Natural killer cell (primary cell): Measurements from ENCODE around the gene XPOT. TPM values are rescaled to one million over a fixed set of nuclear protein-coding genes. Genes with fewer than 3 reads are reported as not detected.

ENCODE experiments used
- ATAC-seq, 3 donors: fragments of 150-1000 bp in 2 of 3; fragments of 200-7000 bp in 1 of 3; cut with Tn5 transposase; 1 replicate in 1 of 3; 2 replicates in 2 of 3; pipeline ENCODE4 v1.10.0; 2021; ENCODE audit warnings: mild to moderate bottlenecking in 2 of 3, moderate library complexity in 2 of 3
- DNase-seq, 2 donors: peaks; one replicate each; pipeline versions ENCODE4 v3.0.0 to v3.0.0-alpha.2; 2013 to 2021; ENCODE audit warnings: mixed read lengths in 1 of 2
- H3K27ac ChIP-seq: one replicate; pipeline ENCODE4 v1.5.1; 2013; ENCODE audit warnings: mild to moderate bottlenecking, low read length
- H3K27me3 ChIP-seq: one replicate; pipeline ENCODE4 v1.6.1; 2013; ENCODE audit warnings: low read length; ENCODE audit not compliant: control insufficient read depth, insufficient read depth
- H3K36me3 ChIP-seq: one replicate; pipeline ENCODE4 v1.6.1; 2013; ENCODE audit warnings: low read length; ENCODE audit not compliant: control insufficient read depth, insufficient read depth
- H3K4me1 ChIP-seq: one replicate; pipeline ENCODE4 v1.6.1; 2013; ENCODE audit warnings: low read length; ENCODE audit not compliant: control insufficient read depth, insufficient read depth
- H3K4me3 ChIP-seq: one replicate; pipeline ENCODE4 v1.5.1; 2013; ENCODE audit warnings: low read length
- H3K9me3 ChIP-seq: one replicate; pipeline ENCODE4 v1.6.1; 2013; ENCODE audit warnings: low read length; ENCODE audit not compliant: control insufficient read depth, insufficient read depth
- H3K27ac Mint-ChIP-seq, 2 donors: one replicate each; pipeline ENCODE4 v1.8.0; 2022; ENCODE audit warnings: mild to moderate bottlenecking in 2 of 2, mixed read lengths in 2 of 2, moderate library complexity in 1 of 2
- H3K27me3 Mint-ChIP-seq, 2 donors: one replicate each; pipeline ENCODE4 v1.8.0; 2022; ENCODE audit warnings: low read depth in 2 of 2, mixed read lengths in 2 of 2
- H3K36me3 Mint-ChIP-seq: one replicate; pipeline ENCODE4 v1.8.0; 2022; ENCODE audit warnings: mixed read lengths
- H3K4me1 Mint-ChIP-seq, 2 donors: one replicate each; pipeline ENCODE4 v1.8.0; 2022; ENCODE audit warnings: mixed read lengths in 2 of 2
- H3K4me3 Mint-ChIP-seq: one replicate; pipeline ENCODE4 v1.8.0; 2022; ENCODE audit warnings: mild to moderate bottlenecking, moderate library complexity, mixed read lengths
- H3K9me3 Mint-ChIP-seq, 2 donors: one replicate each; pipeline ENCODE4 v1.8.0; 2022; ENCODE audit warnings: mixed read lengths in 2 of 2
- CTCF ChIP-seq: fragments of 200-600 bp; IDR thresholded peaks from one replicate; pipeline ENCODE4 v1.8.0; 2022; ENCODE audit warnings: antibody characterized with exemption
- WGBS: methylation state at CpG from one replicate; pipeline ENCODE4 v1.1.7; 2013; ENCODE audit warnings: missing lambda C conversion rate; ENCODE audit not compliant: insufficient coverage; 5-methylcytosine and 5-hydroxymethylcytosine counted together
- intact Hi-C: fragments of 100-400 bp; cut with micrococcal nuclease; formaldehyde crosslinking; loops from one replicate; pipeline ENCODE4 v1.14.2; 2022
- total RNA-seq, 4 donors: library from RNA; stranded (reverse); fragments of 120-200 nt in 1 of 4; gene quantifications; one replicate each; pipeline versions ENCODE4 v1.2.3 to v1.2.4, GENCODE V29; 2013 to 2022

XPOT gene
- total RNA-seq, 3 donors from 2014 or later (not counting 1 experiment from before 2014, with no cell fraction given): 39.8 to 51.5 (median 45.0) TPM

GRCh38 chr12:64389154-64389553 is 15.0 kb upstream of the XPOT start:
- no peak for DNase-seq
- Histone ChIP-seq H3K27ac (no peak overlapping the region), H3K4me3 (no peak overlapping the region), H3K36me3 (no peaks in the 10 kb centered on the region), H3K27me3 (peaks cover 6% of the 10 kb centered on the region), H3K4me1 (peaks cover 9% of the 10 kb centered on the region), H3K9me3 (no peaks in the 10 kb centered on the region)
- whole genome bisulfite sequencing: 89% methylated on average over 18 of the region's 18 CpGs
- no peaks in the 10 kb centered on the region for H3K9me3 Mint-ChIP-seq
- H3K27ac Mint-ChIP-seq: no peak overlapping the region
- H3K36me3 Mint-ChIP-seq: no peaks in the 10 kb centered on the region
- peaks cover 0 to 17% of the 10 kb centered on the region in 2 donors for H3K27me3 Mint-ChIP-seq
- no peak for ATAC-seq
- peaks cover 0 to 4% of the 10 kb centered on the region in 2 donors for H3K4me1 Mint-ChIP-seq
- intact Hi-C loops: no loop called here
- H3K4me3 Mint-ChIP-seq: no peak overlapping the region
- TF ChIP-seq CTCF: no peak

DNA sequence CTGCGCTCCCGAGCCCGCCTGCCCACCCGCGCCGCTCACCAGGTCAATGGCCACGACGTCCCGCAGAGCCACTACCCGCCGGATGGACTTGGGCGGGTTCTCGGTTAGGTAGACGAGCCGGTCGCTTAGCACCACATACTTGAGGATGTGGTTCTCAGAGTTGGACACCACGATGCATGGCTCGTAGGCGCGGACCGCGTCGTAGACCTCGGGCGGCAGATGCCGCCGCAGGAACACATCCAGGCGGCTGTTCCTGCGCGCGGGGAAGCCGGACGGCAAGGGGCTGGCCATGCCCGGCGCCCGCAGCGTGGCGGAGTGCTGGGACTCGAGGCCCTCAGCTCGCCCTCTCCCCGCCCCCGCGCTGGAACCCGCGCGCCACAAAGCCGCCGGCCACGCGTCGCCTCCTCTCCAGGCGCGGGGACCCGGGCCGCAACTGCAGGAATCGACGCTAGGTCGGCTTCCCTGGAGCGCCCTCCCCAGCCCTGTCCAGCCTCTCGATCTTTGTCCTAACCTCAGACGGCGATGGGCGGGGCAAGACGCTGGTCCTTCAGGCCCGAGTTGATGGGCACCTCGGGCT is 13.8 kb upstream of the XPOT start, which contains the start of gene C12orf56:
C12orf56 (minus strand) TSS at position 484 of the 577 bp plus-strand sequence; CDS start at position 291, 193 bp downstream.
- DNase-seq: peak in 1 of 2 donors; percentile 37
- H3K27ac Mint-ChIP-seq: no peak within 1 kb of the TSS

DNA sequence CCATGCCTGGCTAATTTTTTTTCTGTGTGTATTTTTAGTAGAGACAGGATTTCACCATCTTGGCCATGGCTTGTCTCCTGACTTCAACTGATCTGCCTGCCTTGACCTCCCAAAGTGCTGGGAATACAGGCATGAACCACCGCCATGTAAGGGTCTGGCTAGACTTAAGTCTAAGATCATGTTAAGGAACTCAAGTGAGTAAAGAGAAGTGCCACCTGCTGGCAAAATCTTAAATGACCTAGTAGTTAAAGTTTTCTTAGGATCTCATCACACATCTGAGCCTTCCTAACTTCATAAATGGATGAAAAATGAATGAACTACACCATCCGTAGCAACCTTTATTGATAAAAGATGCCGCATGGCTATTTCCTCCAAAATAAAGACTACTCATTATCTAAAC is 12.0 kb upstream of the XPOT start:
- no peaks in the 10 kb centered on the region for H3K9me3 ChIP-seq
- Mint-ChIP-seq H3K4me1 (peaks cover 0 to 4% of the 10 kb centered on the region in 2 donors), H3K27me3 (peaks cover 0 to 15% of the 10 kb centered on the region in 2 donors), H3K9me3 (no peaks in the 10 kb centered on the region), H3K36me3 (no peaks in the 10 kb centered on the region), H3K27ac (no peak overlapping the region), H3K4me3 (no peak overlapping the region)
- no peak for TF ChIP-seq CTCF
- H3K4me1 ChIP-seq: peaks cover 9% of the 10 kb centered on the region
- H3K36me3 ChIP-seq: no peaks in the 10 kb centered on the region
- peak in 1 of 2 donors; percentile 60 for DNase-seq
- intact Hi-C loops: no loop called here
- H3K27ac ChIP-seq: no peak overlapping the region
- no peak overlapping the region for H3K4me3 ChIP-seq
- no peak for ATAC-seq
- H3K27me3 ChIP-seq: peaks cover 6% of the 10 kb centered on the region
- 68% methylated on average over 3 of the region's 3 CpGs for WGBS

More for the DNA sequence above, 13.8 kb upstream of the XPOT start, which contains the start of gene C12orf56:
- no peak for TF ChIP-seq CTCF
- H3K9me3 Mint-ChIP-seq: no peaks in the 10 kb centered on the region
- H3K36me3 Mint-ChIP-seq: no peaks in the 10 kb centered on the region
- Histone ChIP-seq H3K9me3 (no peaks in the 10 kb centered on the region), H3K36me3 (no peaks in the 10 kb centered on the region), H3K27ac (no peak within 1 kb of the TSS), H3K4me1 (peaks cover 9% of the 10 kb centered on the region), H3K27me3 (peaks cover 6% of the 10 kb centered on the region), H3K4me3 (no peak within 1 kb of the TSS)
- peaks cover 0 to 4% of the 10 kb centered on the region in 2 donors for H3K4me1 Mint-ChIP-seq
- peak within 1 kb of the TSS; percentile 62 for H3K4me3 Mint-ChIP-seq
- intact Hi-C loops: no loop called here
- WGBS: 3% methylated on average over 66 of the region's 66 CpGs
- peaks cover 0 to 17% of the 10 kb centered on the region in 2 donors for H3K27me3 Mint-ChIP-seq
- ATAC-seq: peak; percentile 24 to 72 (median 42)

DNA sequence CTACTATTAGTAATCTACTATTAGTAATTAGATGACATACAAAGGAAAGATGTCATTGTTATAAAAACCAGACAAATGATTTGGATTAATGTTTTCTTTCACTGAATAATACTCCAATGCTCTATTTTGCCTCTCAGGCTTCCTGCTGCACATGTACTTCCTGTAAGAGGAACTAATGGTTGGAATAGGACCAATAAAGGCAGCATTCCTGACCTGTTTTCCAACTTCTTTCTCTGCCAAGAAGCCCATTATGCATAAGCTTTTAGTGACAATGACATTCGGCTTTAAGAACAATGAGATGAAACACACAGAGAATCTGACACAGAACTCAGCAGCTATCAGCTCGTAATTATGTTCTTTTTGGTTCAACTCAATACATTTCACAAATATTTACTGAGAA is 8.5 kb upstream of the XPOT start:
- Histone ChIP-seq H3K9me3 (no peaks in the 10 kb centered on the region), H3K4me3 (no peak overlapping the region), H3K4me1 (peaks cover under 1% of the 10 kb centered on the region), H3K27ac (no peak overlapping the region), H3K36me3 (no peaks in the 10 kb centered on the region), H3K27me3 (peaks cover 2% of the 10 kb centered on the region)
- TF ChIP-seq CTCF: no peak
- ATAC-seq (no peak), DNase-seq (no peak)
- Mint-ChIP-seq H3K4me1 (peaks cover 0 to 6% of the 10 kb centered on the region in 2 donors), H3K27me3 (peaks cover 10 to 18% of the 10 kb centered on the region in 2 donors), H3K27ac (no peak overlapping the region), H3K4me3 (no peak overlapping the region), H3K9me3 (no peaks in the 10 kb centered on the region), H3K36me3 (no peaks in the 10 kb centered on the region)
- WGBS: 95% methylated on average over 2 of the region's 2 CpGs
- intact Hi-C loops: no loop called here
